Left ventricle myocardium inferior (tissue), 1 donor: ENCODE measurements around the gene LAMC1. TPM values are rescaled to one million over a fixed set of nuclear protein-coding genes. Genes with fewer than 3 reads are reported as not detected.

Experiments
- DNase-seq: peaks from one replicate; pipeline ENCODE4 v3.0.0-alpha.2; 2020
- H3K27ac ChIP-seq: fragments of 200-600 bp; replicated peaks from 2 replicates; pipeline ENCODE4 v1.8.0; 2021
- H3K27me3 ChIP-seq: fragments of 200-600 bp; 2 replicates; pipeline ENCODE4 v1.8.0; 2021; ENCODE audit warnings: low read depth
- H3K36me3 ChIP-seq: fragments of 200-600 bp; 2 replicates; pipeline ENCODE4 v1.8.0; 2021
- H3K4me1 ChIP-seq: fragments of 200-600 bp; 2 replicates; pipeline ENCODE4 v1.8.0; 2021
- H3K4me3 ChIP-seq: fragments of 200-600 bp; 2 replicates; pipeline ENCODE4 v1.8.0; 2021; ENCODE audit warnings: mild to moderate bottlenecking, moderate library complexity
- H3K9me3 ChIP-seq: fragments of 200-600 bp; replicated peaks from 2 replicates; pipeline ENCODE4 v1.8.0; 2021
- CTCF ChIP-seq: fragments of 200-600 bp; IDR thresholded peaks from 2 replicates; pipeline ENCODE4 v1.8.0; 2021; ENCODE audit warnings: antibody characterized with exemption, mild to moderate bottlenecking, borderline replicate concordance
- intact Hi-C: fragments of 100-400 bp; cut with micrococcal nuclease; formaldehyde crosslinking; loops from one replicate; pipeline ENCODE4 v1.11.0; 2022
- total RNA-seq: library from RNA; stranded (reverse); fragmentation: NEBNext Ultra II Directional; extraction: Animal tissue kit (Norgen Biotek cat#: 25700); gene quantifications from one replicate; pipeline ENCODE4 v1.2.1, GENCODE V29; 2021
- donor health status: DM: no; HTN: yes; CAD: no; lungs with severe emphysema.

The LAMC1 gene
- total RNA-seq, 1 donor from 2014 or later = 84.1 TPM

DNA sequence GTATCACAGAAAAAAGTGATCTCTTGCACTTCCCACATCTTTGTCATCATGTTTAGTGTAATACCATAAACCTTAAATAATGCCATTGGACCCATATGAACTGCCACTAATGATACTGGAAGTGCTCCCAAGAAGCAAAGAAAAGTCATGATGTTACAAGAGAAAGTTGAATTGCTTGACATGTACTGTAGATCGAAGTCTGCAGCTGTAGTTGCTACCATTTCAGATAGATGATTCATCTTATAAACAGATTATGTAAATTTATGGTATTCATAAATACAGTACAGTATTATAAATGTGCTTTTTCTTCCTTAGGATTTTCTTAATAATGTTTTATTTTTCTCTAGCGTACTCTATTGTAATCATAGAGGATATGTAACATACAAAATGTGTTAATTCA is 132.7 kb downstream of the LAMC1 start:
- intact Hi-C loops = no loop called here
- Histone ChIP-seq H3K36me3 (no peaks in the 10 kb centered on the region), H3K4me1 (no peaks in the 10 kb centered on the region), H3K27me3 (no peaks in the 10 kb centered on the region), H3K9me3 (no peaks in the 10 kb centered on the region), H3K27ac (no peak overlapping the region), H3K4me3 (no peak overlapping the region)
- no peak for TF ChIP-seq CTCF
- DNase-seq = no peak

DNA sequence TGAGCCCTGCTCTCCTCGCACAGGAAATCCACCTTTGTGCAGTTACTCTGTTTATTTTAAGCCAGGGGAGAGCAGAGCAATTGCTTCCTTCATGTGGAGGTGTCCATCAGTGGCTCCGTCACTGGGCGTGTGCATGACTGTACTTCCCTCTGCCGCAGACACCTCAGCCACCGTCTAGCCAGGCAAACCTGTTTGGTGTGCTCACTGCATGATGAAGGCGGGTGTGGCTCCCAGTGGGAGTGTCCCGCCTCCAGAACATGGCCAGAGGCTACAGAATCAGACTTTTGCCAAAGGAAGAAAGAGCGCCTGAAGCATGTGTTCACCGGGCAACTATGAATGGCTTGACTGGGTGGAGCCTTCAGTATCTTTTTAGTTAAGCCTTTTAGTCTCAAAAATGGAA is 136.7 kb downstream of the LAMC1 start:
- intact Hi-C loops = no loop called here
- no peak overlapping the region for H3K27ac ChIP-seq
- DNase-seq = no peak
- no peaks in the 10 kb centered on the region for H3K36me3 ChIP-seq
- no peaks in the 10 kb centered on the region for H3K27me3 ChIP-seq
- no peak for TF ChIP-seq CTCF
- no peak overlapping the region for H3K4me3 ChIP-seq
- H3K9me3 ChIP-seq = no peaks in the 10 kb centered on the region
- H3K4me1 ChIP-seq = no peaks in the 10 kb centered on the region

DNA sequence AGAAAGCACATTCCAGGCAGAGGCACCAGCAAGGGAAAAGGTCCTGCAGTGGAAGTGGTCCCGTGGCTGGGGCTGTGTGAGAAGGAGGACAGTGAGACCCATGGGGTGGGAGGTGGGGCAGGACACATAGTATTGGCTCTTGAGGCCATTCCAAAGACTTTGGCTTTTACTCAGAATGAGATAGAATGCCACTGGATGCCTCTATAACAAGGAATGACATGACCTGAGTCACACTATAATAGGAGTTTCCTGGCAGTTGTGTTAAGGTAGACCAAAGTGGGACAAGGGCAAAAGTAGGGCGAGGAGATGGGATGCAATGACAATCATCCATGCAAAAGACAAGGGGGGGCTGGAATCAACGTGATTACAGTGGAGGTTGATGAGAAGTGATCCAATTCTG is 138.2 kb downstream of the LAMC1 start:
- no peaks in the 10 kb centered on the region for H3K36me3 ChIP-seq
- intact Hi-C loops = no loop called here
- no peak overlapping the region for H3K4me3 ChIP-seq
- no peak for TF ChIP-seq CTCF
- no peaks in the 10 kb centered on the region for H3K27me3 ChIP-seq
- no peaks in the 10 kb centered on the region for H3K9me3 ChIP-seq
- no peak overlapping the region for H3K27ac ChIP-seq
- DNase-seq = no peak
- no peaks in the 10 kb centered on the region for H3K4me1 ChIP-seq

DNA sequence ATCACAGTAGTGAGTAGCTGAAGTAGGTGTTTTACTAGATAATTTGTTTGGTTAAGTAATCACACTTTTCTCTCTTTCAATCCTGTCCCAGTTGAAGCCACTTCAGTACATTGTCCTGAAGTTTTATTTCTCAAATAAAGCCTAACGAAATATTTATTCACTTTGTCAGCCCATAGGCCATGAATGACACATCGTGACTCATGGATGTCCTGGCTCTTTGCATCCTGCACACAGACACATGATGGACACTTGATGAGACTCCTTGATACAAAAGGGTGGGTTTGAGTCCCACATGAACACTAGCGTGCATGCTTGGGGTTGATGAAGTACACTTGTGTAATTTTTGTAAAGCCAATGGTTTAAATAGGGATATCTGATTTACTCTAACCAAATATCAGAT is 140.1 kb downstream of the LAMC1 start:
- no peaks in the 10 kb centered on the region for H3K27me3 ChIP-seq
- H3K9me3 ChIP-seq = no peaks in the 10 kb centered on the region
- intact Hi-C loops = no loop called here
- no peak overlapping the region for H3K27ac ChIP-seq
- no peaks in the 10 kb centered on the region for H3K36me3 ChIP-seq
- no peaks in the 10 kb centered on the region for H3K4me1 ChIP-seq
- H3K4me3 ChIP-seq = no peak overlapping the region
- no peak for DNase-seq
- TF ChIP-seq CTCF = no peak

- Histone ChIP-seq H3K4me3 (no peak overlapping the region), H3K9me3 (no peaks in the 10 kb centered on the region), H3K27ac (no peak overlapping the region), H3K27me3 (no peaks in the 10 kb centered on the region), H3K4me1 (no peaks in the 10 kb centered on the region), H3K36me3 (no peaks in the 10 kb centered on the region)
- intact Hi-C loops = no loop called here
- DNase-seq = no peak
- no peak for TF ChIP-seq CTCF
Observed at GRCh38 chr1:183164340-183164739, 141.1 kb downstream of the LAMC1 start.

- no peaks in the 10 kb centered on the region for H3K4me1 ChIP-seq
- no peak overlapping the region for H3K4me3 ChIP-seq
- no peaks in the 10 kb centered on the region for H3K27me3 ChIP-seq
- no peaks in the 10 kb centered on the region for H3K36me3 ChIP-seq
- intact Hi-C loops = no loop called here
- no peak overlapping the region for H3K27ac ChIP-seq
- H3K9me3 ChIP-seq = no peaks in the 10 kb centered on the region
- no peak for TF ChIP-seq CTCF
- no peak for DNase-seq
Observed at GRCh38 chr1:183164963-183165362, 141.7 kb downstream of the LAMC1 start.
